Measurements from ENCODE around the gene PIGU.
"Not testable (repeated sequence)": the region's sequence is repeated elsewhere in the genome, so short reads cannot be mapped to it uniquely, and the experiment has no call there.

Gene PIGU

DNA sequence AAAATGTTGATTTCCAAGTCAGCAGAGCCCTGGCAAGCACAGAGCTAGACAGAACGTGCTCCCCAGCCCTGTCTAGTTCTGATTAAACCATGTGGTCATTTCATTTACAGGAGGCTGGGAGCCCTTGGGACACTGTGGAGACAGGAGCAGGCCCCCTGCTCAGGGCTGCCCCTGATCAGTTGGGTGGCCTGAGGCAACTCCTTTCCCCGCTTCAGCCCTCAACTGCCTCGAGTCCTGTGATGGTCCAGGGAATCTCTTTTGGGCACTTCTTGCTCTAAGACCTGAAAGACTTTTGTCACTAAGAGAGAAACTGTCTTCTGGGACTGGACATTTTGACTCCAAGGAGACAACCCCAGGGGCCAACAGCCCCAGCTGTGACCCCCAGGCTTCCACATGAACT lies 147.2 kb downstream of the PIGU start:
- DNase-seq = no peak

DNA sequence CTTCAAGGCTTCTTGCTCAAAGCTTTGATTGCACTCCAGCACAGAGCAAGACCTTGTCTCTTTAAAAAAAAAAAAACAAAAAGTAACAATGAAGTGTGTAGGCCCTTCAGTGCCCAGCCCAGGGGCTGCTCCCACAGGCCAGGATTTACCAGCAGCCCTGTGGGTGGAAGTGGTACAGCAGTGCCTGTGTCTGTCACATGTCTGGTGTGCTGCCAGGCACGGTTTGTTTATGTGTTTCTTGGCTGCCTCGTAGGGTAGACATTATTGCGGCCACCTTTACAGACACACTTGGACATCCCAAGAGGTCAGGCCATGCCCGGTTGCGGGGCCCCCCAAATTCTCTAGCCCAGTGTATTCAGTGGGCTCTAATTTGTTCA lies 148.0 kb downstream of the PIGU start:
- DNase-seq = no peak

DNA sequence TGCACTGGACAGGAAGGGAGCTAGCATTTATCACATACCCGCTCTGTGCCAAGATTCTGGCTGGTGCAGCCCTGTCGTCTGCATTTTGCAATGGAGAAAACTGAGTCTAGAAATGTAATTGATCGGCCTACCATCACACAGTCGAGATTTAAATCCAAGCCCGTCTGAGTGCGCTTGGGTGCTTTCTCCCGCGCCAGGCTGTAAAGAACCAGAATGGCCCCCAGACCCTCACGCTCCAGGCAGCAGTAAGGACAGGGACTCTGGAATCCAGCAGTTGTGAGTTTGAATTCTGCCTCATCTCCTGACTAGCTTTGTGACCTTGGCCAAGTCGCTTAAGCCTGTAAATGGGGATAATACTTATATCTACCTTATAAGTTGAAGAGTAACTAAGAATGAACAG lies 149.9 kb downstream of the PIGU start:
- no peak for DNase-seq

DNA sequence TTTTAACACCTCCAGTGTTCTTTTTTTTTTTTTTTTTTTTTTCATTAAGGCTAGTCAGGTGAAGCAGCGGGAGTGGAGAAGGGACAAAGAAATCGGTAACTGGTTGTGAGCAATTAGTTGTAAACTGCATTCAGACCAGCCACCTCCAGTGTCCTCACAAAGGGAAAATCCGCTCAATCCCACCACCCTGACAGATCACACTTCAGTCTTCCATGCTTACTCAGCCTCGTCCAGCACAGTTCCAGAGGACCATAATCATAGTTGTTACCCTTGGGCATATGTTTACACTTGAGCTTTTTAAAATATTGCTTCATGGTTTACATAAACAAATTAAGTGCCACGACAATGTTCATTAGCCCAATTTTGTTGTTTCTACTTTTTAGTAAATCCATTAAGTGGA lies 150.4 kb downstream of the PIGU start:
- DNase-seq = no peak

DNA sequence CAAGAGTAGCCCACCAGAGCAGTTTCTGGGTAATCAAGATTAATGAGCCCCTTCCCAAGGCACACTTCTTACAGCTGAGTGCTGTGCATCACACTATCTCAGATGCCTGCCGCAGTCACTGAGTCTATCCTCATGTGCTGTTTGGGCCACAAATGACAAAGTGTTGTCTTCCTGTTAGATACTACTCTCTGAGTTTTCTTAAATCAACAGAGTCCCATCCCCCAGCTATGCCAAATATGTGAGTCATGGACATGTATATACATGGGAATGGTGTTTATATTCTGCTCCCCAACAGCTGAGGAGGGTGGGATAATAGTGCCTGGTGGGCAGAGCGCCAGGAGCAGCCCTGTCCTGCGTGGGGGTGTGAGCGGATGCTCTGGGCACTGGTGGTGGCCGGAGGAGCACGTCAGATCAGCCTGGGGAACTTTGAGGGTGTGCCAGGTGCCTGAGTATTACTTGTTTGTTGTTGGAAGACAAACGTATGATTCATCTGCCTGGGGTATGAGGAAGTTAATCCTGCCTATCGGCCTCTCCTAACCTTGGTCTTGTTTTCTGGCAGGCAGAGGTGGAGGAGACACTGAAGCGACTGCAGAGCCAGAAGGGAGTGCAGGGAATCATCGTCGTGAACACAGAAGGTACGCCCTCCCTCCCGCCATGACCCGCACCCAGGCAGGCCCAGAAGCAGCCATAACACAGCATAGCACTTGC lies 151.0 kb downstream of the PIGU start:
- peak; percentile 95 for DNase-seq

DNA sequence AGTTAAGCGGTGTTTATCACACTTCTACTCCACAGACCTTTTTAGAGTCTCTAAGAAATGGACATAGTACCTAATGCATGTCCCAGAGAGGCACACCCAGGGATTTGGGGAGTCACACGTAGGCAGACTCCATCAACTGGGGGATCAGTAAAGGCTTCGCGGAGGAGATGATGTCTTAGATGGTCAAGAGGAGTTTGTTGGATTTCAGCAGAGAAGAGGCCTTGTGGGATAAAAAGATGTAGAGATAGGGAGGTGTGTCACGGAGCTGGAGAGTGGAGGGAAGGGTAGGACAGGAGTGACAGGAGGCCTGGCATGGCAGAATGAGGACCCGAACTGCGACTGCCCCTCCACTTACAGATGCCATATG lies 151.6 kb downstream of the PIGU start:
- DNase-seq = no peak

DNA sequence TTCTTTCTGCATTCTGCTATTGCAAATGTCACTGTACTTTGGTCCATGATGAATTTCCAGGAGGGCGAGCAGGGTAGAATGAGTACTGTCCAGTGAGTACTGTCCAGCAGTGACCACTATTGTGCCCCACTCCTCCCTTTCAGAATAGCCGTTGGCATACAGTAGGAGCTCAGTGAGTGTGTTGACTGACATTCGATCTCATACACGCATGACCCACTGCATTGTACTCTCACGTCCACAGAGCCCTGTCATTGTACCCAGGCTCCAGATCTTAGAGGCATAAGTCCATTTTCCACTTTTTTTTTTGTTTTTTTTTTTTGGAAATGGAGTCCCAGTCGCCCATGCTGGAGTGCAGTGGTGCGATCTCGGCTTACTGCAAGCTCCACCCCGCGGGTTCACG lies 152.5 kb downstream of the PIGU start:
- no peak for DNase-seq

DNA sequence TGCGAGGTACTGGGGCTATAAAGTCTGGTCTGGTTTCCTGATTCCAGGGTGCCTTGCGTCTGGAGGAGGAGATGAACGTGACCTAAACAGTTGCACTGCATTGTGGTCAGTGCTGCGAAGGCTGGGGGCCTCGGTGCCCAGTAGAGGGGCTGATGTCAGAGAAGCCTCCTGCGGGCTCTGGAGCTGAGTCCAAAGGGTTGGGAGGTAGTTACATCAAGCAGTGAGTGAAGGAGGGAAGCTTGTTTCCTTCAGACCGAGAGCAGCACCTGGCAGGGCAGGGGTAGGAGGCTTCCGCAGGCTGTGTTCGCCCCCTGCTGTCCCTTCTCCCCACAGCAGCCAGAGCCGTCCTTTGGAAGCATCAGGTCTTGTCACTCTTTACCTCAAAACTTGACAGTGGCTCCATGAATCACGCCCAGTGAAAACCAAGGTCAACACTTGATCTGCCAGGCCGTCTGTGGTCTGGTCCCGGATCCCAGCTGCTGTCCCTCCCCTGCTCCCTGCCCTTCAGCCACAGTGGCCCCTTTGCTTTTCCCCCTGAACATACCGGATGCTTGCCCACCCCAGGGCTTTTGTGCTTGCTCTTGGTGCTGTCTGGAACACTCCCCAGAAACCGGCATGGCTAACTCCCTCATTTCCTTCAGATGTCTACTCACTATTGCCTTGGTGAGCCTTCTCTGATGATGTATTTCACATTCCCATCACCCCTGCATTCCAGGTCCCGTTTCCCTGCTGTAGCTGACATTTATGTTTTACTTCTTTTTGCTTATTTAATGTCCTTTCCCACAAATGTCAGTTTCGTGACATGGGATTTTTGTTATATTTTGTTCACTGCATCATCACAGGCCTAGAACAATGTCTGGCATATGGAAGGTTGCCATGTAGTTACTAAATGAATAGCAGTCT lies 153.7 kb downstream of the PIGU start:
- no peak for DNase-seq

DNA sequence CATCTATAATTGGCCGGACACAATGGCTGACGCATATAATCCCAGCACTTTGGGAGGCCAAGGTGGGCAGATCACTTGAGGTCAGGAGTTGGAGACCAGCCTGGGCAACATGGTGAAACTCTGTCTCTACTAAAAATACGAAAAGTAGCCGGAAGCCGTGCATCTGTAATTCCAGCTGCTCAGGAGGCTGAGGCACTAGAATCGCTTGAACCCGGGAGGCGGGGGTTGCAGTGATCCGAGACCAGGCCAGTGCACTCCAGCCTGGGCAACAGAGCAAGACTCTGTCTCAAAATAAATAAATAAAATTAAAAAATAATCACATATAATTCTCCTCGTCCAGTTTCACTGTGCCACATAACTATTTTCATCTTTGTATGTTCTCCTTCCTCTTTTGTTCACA lies 157.1 kb downstream of the PIGU start:
- not testable (repeated sequence) for DNase-seq

DNA sequence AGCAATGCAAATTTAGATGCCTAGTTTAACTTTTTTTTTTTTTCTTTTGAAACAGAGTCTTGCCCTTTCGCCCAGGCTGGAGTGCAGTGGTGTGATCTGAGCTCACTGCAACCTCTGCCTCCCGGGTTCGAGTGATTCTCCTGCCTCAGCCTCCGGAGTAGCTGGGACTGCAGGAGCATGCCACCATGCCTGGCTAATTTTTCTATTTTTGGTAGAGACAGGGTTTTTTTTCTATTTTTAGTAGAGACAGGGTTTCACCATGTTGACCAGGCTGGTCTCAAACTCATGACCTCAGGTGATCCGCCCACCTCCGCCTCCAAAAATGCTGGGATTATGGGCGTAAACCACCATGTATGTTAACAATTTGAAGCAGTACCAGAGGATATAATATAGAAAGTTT lies 158.0 kb downstream of the PIGU start:
- DNase-seq = not testable (repeated sequence)

DNA sequence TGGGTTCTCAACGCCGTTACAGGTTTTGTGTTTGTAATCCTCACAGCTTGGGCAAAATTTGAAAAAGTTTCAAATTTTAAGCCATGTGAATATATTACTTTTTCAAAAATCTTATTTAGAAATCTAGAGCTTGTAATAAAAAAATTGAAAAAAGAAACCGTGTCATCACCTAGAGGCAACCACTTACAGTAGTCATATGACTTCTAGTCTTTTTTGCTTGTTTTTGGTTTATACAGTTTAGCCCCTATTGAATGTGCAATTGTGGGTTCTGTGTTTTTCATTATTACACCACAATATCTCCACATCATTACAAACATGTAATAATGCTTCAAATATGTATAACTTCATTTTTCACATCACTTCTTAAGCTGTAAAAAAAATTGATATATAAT lies 159.8 kb downstream of the PIGU start:
- DNase-seq = no peak

DNA sequence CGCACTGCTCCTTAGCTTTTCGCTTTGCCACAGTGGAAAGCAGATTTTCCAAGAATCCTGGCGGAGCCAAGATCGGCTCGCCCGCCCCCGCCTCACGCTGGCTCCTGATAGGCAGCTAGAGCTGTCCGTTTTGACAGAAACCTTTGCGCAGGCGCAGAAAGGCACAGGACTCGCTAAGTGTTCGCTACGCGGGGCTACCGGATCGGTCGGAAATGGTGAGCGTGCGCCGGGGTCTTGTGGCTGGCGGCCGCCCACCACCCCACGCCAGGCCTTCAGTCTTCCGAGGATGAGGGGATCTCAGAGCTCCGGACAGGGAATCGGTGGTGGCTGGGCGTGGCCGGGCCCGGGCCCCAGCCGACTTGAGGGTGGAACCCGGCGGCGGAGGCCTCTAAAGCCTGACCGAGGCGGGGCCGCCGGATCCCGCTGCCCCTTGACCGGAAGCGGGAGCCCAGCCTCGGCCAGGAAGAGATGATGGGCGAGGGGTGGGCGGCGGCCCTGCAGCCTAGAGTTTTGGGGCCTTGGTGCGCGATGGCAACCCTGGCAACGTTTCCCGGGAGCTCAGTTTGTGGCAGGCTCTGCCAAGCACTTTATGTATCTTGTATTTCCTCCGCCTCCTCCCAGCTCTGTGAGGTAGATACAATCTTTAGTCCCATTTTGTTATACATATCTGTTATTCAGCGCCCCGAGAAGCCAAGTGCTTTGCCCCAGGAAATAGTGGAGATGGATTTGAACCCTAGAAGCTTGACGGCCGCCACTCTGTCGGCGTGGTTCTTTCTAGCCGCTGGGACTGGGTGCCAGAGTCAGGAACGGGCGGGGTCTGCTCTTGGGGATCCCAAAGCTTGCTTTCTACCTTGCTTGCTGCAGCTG lies 160.4 kb downstream of the PIGU start, which contains the start of gene DYNLRB1:
TSS of gene DYNLRB1 (plus strand) at position 176 of the 867 bp plus-strand sequence. CDS start at position 213, 37 bp downstream.
- peak; percentile 97 for DNase-seq

DNA sequence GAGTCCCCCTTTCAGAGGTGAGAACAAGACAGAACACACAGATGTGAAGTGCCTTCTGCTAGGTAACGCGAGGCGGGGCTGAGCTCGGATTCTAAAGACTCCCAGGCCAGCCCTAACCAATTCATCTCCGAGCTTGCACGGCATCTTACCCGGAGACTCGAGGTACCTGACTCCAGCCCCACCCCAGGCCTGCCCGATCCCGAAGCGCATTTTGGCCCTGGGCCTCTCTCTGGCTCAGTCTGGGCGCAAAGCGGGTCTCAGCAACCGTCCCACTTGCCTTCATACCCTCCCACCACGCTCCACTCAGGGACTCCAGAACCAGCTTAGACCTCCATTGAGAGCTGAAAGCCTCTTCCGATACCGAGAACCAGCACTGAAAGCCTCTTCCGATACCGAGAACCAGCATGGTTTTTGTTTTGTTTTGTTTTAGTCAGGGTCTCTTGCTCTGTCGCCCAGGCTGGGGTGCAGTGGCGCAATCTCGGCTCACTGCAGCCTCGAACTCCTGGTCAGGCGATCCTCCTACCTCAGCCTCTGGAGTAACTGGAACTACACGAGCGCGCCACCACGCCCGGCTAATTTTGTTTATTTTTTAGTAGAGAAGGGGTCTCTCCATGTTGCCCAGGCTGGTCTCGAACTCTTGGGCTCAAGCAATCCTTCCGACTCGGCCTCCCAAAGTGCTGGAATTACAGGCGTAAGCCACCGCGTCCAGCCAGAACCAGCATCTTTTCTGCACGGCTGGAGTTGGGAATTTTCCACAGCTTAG lies 161.2 kb downstream of the PIGU start:
- no peak for DNase-seq

DNA sequence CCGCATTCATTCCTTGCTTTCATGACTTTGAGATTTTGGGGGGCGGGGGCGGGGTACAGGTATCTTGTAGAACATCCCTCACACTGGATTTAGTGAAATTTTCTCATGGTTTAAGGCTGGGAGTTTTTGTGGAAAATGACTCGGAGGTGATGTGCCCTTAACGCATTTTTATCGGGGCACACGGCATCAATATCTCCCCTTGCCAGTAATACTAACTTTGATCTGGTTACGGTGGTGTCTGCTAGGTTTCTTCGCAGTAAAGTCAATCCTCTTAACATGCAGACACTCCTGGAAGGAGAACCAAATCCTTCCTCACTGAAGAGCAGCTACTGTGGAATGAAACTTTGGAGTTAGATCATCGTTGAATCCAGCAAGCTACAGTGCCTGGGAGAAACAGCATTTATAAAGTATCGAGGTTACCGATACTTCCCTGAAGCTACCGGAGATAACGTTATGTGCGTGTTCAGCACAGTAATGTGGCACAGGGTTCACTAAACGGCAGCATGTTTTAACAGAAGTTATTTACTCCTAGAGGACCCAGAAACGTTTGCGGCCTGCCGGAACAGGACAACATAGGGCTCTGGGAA lies 161.9 kb downstream of the PIGU start:
- DNase-seq = no peak

DNA sequence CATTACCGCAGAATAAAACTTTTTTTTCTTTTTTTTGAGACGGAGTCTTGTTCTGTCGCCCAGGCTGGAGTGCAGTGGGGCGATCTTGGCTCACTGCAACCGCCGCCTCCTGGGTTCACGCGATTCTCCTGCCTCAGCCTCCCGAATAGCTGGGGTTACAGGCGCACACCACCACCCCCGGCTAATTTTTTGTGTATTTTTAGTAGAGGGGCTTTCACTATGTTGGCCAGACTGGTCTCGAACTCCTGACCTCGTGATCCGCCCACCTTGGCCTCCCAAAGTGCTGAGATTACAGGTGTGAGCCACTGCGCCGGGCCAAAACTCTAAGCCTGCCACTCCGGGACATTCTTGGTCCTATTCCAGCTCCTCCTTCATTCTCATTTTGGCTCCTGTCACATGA lies 162.9 kb downstream of the PIGU start:
- DNase-seq = not testable (repeated sequence)

DNA sequence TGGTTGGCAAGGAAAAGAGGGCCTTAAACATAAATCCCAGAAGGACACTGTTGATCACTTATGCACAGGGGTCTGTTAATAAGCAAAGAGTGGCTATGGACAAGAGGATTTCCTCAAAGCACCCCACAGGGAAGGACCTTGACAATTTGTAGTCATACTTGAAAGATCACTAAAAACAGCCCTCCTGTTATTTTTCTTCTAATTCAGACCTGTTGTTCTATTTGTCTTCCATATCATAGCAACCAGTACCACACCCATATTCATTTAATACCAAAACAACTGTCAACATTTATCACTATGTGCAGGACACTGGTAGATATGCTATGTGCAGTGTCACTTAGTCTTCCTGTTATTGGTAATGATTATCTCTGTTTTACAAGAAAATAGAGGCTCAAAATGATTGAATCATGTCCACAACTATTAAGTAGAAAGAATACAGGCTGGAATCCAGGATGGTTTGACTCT lies 163.9 kb downstream of the PIGU start:
- DNase-seq = no peak

DNA sequence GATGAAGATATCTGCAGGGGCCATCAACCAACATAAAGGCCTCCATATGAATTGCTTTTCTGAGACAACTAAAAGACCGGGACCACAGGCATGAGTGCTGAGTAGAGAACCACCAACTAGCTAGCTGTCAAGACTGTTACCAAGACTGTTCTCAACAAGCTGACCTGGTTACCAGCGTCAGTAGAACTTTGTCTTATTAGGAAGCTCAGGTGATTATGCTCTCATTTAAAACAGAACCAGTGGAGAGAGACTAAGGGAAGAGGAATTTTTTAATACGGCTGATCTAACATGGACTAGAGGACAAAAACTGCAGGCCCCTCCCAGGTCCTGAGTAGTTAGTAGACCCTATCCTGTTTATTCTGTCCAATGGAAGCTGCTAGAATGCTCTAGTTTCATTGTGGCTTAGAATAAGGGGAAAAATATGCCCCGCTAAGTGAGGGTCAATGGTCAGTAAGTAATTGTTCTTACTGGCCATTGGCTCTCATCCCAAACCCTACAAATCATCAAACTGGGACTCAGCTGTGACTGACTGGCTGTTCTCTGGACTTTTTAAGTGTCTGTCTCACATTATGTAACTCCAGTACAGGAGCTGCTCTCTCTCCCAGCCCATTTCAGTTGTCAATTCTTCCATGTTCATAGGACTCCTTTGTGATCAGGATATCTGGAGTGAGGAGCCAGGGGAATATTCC lies 164.5 kb downstream of the PIGU start:
- DNase-seq = no peak

DNA sequence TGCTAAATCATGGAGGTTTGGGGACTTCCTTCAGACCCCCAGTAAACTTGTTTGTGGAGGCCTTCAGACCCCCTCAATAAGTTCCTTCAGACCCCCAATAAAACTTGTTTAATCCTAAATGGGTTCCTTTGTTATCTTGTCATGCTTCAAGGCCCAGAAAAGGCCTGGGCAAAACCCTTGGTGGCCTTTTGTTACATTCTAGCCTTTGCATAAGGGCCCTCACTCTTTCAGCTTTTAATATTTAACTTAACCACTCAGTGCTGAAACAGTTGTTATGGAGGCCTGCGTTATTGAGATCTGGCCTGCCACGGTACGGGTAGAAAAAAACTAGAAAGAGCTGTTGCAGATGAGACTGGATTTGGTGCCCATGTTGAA lies 165.0 kb downstream of the PIGU start:
- DNase-seq = no peak

DNA sequence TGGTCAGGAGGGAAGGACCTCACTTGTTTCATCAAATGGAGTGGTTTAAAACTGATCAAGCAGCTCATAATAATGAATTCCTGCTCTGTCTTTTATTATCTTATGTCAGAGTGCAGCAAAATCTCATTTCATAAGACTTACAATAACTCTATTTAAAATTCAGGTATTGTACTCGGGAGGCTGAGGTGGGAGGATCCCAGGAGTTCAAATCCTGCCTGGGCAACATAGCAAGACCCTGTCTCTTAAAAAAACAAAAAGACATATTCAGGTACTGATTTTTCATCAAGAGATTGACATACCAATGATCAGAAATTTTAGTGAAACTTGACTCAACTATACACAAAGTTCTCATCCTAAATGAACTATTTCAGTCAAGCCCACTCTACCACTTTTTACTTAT lies 166.3 kb downstream of the PIGU start:
- DNase-seq = no peak

Measured in amniotic stem cell (primary cell).